H9 (cell line): ENCODE data around the gene UBL4A. TPM values are rescaled to one million over a fixed set of nuclear protein-coding genes. Genes with fewer than 3 reads are reported as not detected.

Source experiments
- DNase-seq: peaks from one replicate; pipeline ENCODE4 v3.0.0-alpha.2; 2017
- H2AFZ ChIP-seq: one replicate; pipeline ENCODE4 v1.6.1; 2013; ENCODE audit warnings: mild to moderate bottlenecking, low read length, control low read depth, moderate library complexity
- H2AK5ac ChIP-seq: 2 replicates; pipeline ENCODE4 v1.6.1; 2013; ENCODE audit warnings: low read length, control low read depth, mixed read lengths; ENCODE audit not compliant: insufficient read length
- H2BK120ac ChIP-seq: one replicate; pipeline ENCODE4 v1.6.1; 2013; ENCODE audit warnings: low read depth, mild to moderate bottlenecking, low read length, control low read depth, inconsistent platforms; ENCODE audit not compliant: poor library complexity, severe bottlenecking
- H2BK12ac ChIP-seq: 2 replicates; pipeline ENCODE4 v1.6.1; 2013; ENCODE audit warnings: low read length, control low read depth, mixed read lengths, low read depth; ENCODE audit not compliant: insufficient read length
- H2BK15ac ChIP-seq: 2 replicates; pipeline ENCODE4 v1.6.1; 2013; ENCODE audit warnings: low read depth, low read length, control low read depth
- H2BK20ac ChIP-seq: one replicate; pipeline ENCODE4 v1.6.1; 2013; ENCODE audit warnings: low read depth, mild to moderate bottlenecking, low read length, control low read depth, inconsistent platforms; ENCODE audit not compliant: poor library complexity, severe bottlenecking
- H2BK5ac ChIP-seq: 2 replicates; pipeline ENCODE4 v1.6.1; 2013; ENCODE audit warnings: low read length, control low read depth, mixed read lengths; ENCODE audit not compliant: insufficient read length
- H3K14ac ChIP-seq: 2 replicates; pipeline ENCODE4 v1.6.1; 2013; ENCODE audit warnings: low read length, control low read depth; ENCODE audit not compliant: insufficient read depth
- H3K18ac ChIP-seq: 2 replicates; pipeline ENCODE4 v1.6.1; 2013; ENCODE audit warnings: low read depth, mild to moderate bottlenecking, mixed read lengths, low read length, control low read depth; ENCODE audit not compliant: insufficient read length
- H3K23ac ChIP-seq: 2 replicates; pipeline ENCODE4 v1.6.1; 2013; ENCODE audit warnings: low read length, control low read depth, mixed read lengths, low read depth; ENCODE audit not compliant: insufficient read length
- H3K23me2 ChIP-seq: 2 replicates; pipeline ENCODE4 v1.6.1; 2013; ENCODE audit warnings: low read depth, mild to moderate bottlenecking, mixed read lengths, low read length, control low read depth; ENCODE audit not compliant: insufficient read length, poor library complexity, severe bottlenecking
- H3K27ac ChIP-seq: 2 replicates; pipeline ENCODE4 v1.5.1; 2013; ENCODE audit warnings: low read length, control low read depth, mixed read lengths, low read depth; ENCODE audit not compliant: insufficient read length
- H3K27me3 ChIP-seq: 2 replicates; pipeline ENCODE4 v1.6.1; 2013; ENCODE audit warnings: low read length, control low read depth, inconsistent platforms; ENCODE audit not compliant: insufficient read depth
- H3K4ac ChIP-seq: 2 replicates; pipeline ENCODE4 v1.6.1; 2013; ENCODE audit warnings: low read depth, mild to moderate bottlenecking, control low read depth, inconsistent platforms, low read length, moderate library complexity
- H3K4me1 ChIP-seq: 2 replicates; pipeline ENCODE4 v1.6.1; 2013; ENCODE audit warnings: low read length, control low read depth, inconsistent platforms; ENCODE audit not compliant: insufficient read depth
- H3K4me2 ChIP-seq: 2 replicates; pipeline ENCODE4 v1.6.1; 2013; ENCODE audit warnings: low read length, control low read depth, mixed read lengths; ENCODE audit not compliant: insufficient read length, insufficient read depth
- H3K56ac ChIP-seq: 2 replicates; pipeline ENCODE4 v1.6.1; 2013; ENCODE audit warnings: low read depth, mild to moderate bottlenecking, mixed read lengths, low read length, control low read depth; ENCODE audit not compliant: insufficient read length
- H3K79me1 ChIP-seq: 2 replicates; pipeline ENCODE4 v1.6.1; 2013; ENCODE audit warnings: low read depth, mild to moderate bottlenecking, moderate library complexity, low read length, control low read depth, inconsistent platforms; ENCODE audit not compliant: insufficient read depth, poor library complexity, severe bottlenecking
- H3K79me2 ChIP-seq: 2 replicates; pipeline ENCODE4 v1.6.1; 2013; ENCODE audit warnings: low read length, control low read depth, inconsistent platforms; ENCODE audit not compliant: insufficient read depth
- H3K9ac ChIP-seq: 2 replicates; pipeline ENCODE4 v1.6.1; 2013; ENCODE audit warnings: low read length, control low read depth, mixed read lengths; ENCODE audit not compliant: insufficient read length; ENCODE audit errors: extremely low read depth
- H3K9me3 ChIP-seq: one replicate; pipeline ENCODE4 v1.6.1; 2013; ENCODE audit warnings: low read depth, low read length, inconsistent platforms; ENCODE audit not compliant: control insufficient read depth
- H3T11ph ChIP-seq: one replicate; pipeline ENCODE4 v1.6.1; 2013; ENCODE audit warnings: mild to moderate bottlenecking, low read length, control low read depth, inconsistent platforms
- H4K20me1 ChIP-seq: one replicate; pipeline ENCODE4 v1.6.1; 2013; ENCODE audit not compliant: control insufficient read depth, insufficient read length, insufficient read depth
- H4K5ac ChIP-seq: 2 replicates; pipeline ENCODE4 v1.6.1; 2013; ENCODE audit warnings: low read depth, mild to moderate bottlenecking, mixed read lengths, low read length, control low read depth; ENCODE audit not compliant: insufficient read length
- H4K8ac ChIP-seq: replicated peaks from 2 replicates; pipeline ENCODE4 v1.6.1; 2013; ENCODE audit warnings: low read length, control low read depth, mixed read lengths, low read depth; ENCODE audit not compliant: insufficient read length
- H4K91ac ChIP-seq: 2 replicates; pipeline ENCODE4 v1.6.1; 2013; ENCODE audit warnings: low read depth, mild to moderate bottlenecking, moderate library complexity, mixed read lengths, low read length, control low read depth; ENCODE audit not compliant: insufficient read length
- H3K27ac Mint-ChIP-seq, 3 experiments: 2 replicates in 2 of 3; 3 replicates in 1 of 3; pipeline ENCODE4 v1.8.0; 2020 to 2021; ENCODE audit warnings: mixed read lengths in 3 of 3, mild to moderate bottlenecking in 1 of 3, moderate library complexity in 1 of 3
- H3K27me3 Mint-ChIP-seq: 2 replicates; pipeline ENCODE4 v1.8.0; 2021; ENCODE audit warnings: low read depth, mild to moderate bottlenecking, moderate library complexity, mixed read lengths
- H3K36me3 Mint-ChIP-seq, 3 experiments: 2 replicates in 2 of 3; 3 replicates in 1 of 3; pipeline ENCODE4 v1.8.0; 2020 to 2021; ENCODE audit warnings: low read depth in 3 of 3, mixed read lengths in 3 of 3; ENCODE audit not compliant: insufficient read depth in 1 of 3
- H3K4me1 Mint-ChIP-seq, 2 experiments: 2 replicates each; pipeline ENCODE4 v1.8.0; 2020; ENCODE audit warnings: mixed read lengths in 2 of 2
- H3K4me3 Mint-ChIP-seq, 2 experiments: 2 replicates in 1 of 2; 3 replicates in 1 of 2; pipeline ENCODE4 v1.8.0; 2020 to 2021; ENCODE audit warnings: mild to moderate bottlenecking in 2 of 2, mixed read lengths in 2 of 2, moderate library complexity in 1 of 2
- H3K9me3 Mint-ChIP-seq, 2 experiments: 2 replicates in 1 of 2; 3 replicates in 1 of 2; pipeline ENCODE4 v1.8.0; 2020; ENCODE audit warnings: mild to moderate bottlenecking in 2 of 2, mixed read lengths in 2 of 2, moderate library complexity in 1 of 2
- WGBS: extraction: QIAGEN DNeasy Blood & Tissue Kit; methylation state at CpG from one replicate; pipeline ENCODE4 v1.1.7; 2013; ENCODE audit warnings: missing lambda C conversion rate, low lambda C conversion rate, mixed read lengths; ENCODE audit not compliant: insufficient read length; ENCODE audit errors: extremely low coverage; 5-methylcytosine and 5-hydroxymethylcytosine counted together
- total RNA-seq: library from RNA; stranded (reverse); gene quantifications from 2 replicates; pipeline ENCODE4 v1.2.1, GENCODE V29; 2021
- TF ChIP-seq, protein P1 (sequence below): fragments of 200-600 bp; sonication (generic); conservative IDR thresholded peaks from 3 replicates; pipeline ENCODE4 v1.8.0; 2021; ENCODE audit warnings: antibody characterized with exemption, mild to moderate bottlenecking

UBL4A gene
- total RNA-seq, 1 experiment from 2014 or later, result 30.9 TPM

DNA sequence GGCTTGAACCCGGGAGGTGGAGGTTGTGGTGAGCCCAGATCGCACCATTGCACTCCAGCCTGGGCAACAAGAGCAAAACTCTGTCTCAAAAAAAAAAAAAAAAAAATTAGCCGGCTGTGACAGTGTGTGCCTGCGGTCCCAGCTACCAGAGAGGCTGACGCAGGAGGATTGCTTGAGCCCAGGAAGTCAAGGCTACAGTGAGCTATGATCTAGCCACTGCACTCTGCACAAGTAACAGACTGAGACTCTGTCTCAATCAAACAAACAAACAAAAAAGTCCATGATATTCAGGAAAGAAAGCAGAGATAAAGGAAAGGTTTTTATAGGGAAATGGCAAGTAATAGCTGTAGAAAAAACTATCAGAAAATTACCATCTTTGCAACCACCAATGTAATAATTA, 5.2 kb downstream of the UBL4A start:
- Histone ChIP-seq H3K14ac (no peak overlapping the region), H4K91ac (no peak overlapping the region), H2BK20ac (no peak overlapping the region), H2AK5ac (no peak overlapping the region), H2BK5ac (no peak overlapping the region), H3T11ph (no peak overlapping the region), H3K56ac (no peak overlapping the region), H2BK120ac (no peak overlapping the region), H3K79me2 (no peaks in the 10 kb centered on the region), H3K23ac (no peak overlapping the region), H3K79me1 (no peaks in the 10 kb centered on the region), H3K27ac (no peak overlapping the region), H3K4ac (no peak overlapping the region), H2BK12ac (no peak overlapping the region), H3K18ac (no peak overlapping the region), H4K20me1 (no peaks in the 10 kb centered on the region), H2BK15ac (no peak overlapping the region), H3K4me1 (no peaks in the 10 kb centered on the region; the same call in 1 of the 2 replicates), H3K4me2 (no peak overlapping the region), H3K9me3 (peaks cover 42% of the 10 kb centered on the region), H3K23me2 (peaks cover 4% of the 10 kb centered on the region), H4K5ac (no peak overlapping the region), H4K8ac (no peak overlapping the region), H3K9ac (no peak overlapping the region), H3K27me3 (no peaks in the 10 kb centered on the region), H2AFZ (no peak overlapping the region)
- H3K4me1 Mint-ChIP-seq, result peaks cover 6 to 15% of the 10 kb centered on the region in 2 experiments
- H3K27ac Mint-ChIP-seq, result no peak overlapping the region
- H3K4me3 Mint-ChIP-seq, result no peak overlapping the region
- TF ChIP-seq, protein P1, sequence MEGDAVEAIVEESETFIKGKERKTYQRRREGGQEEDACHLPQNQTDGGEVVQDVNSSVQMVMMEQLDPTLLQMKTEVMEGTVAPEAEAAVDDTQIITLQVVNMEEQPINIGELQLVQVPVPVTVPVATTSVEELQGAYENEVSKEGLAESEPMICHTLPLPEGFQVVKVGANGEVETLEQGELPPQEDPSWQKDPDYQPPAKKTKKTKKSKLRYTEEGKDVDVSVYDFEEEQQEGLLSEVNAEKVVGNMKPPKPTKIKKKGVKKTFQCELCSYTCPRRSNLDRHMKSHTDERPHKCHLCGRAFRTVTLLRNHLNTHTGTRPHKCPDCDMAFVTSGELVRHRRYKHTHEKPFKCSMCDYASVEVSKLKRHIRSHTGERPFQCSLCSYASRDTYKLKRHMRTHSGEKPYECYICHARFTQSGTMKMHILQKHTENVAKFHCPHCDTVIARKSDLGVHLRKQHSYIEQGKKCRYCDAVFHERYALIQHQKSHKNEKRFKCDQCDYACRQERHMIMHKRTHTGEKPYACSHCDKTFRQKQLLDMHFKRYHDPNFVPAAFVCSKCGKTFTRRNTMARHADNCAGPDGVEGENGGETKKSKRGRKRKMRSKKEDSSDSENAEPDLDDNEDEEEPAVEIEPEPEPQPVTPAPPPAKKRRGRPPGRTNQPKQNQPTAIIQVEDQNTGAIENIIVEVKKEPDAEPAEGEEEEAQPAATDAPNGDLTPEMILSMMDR, result no peak
- WGBS, result no CpG with 5 or more reads among the region's 5 CpGs
- peaks cover 6 to 20% (median 18%) of the 10 kb centered on the region in 3 experiments; a peak in 6 of 7 replicates for H3K36me3 Mint-ChIP-seq
- DNase-seq, result no peak
- H3K9me3 Mint-ChIP-seq, result peaks cover 72 to 85% of the 10 kb centered on the region in 2 experiments
- peaks cover 13% of the 10 kb centered on the region for H3K27me3 Mint-ChIP-seq
